ACHN (cell line): ENCODE data around the gene CYS1.
A peak's percentile ranks its signal among the peaks of the same experiment; 100 is the strongest.
"Not testable (repeated sequence)": the region's sequence is repeated elsewhere in the genome, so short reads cannot be mapped to it uniquely, and the experiment has no call there.

ENCODE experiments used
- DNase-seq: peaks from one replicate; pipeline ENCODE4 v3.0.0-alpha.2; 2015
- in situ Hi-C: cut with HindIII; loops from 2 replicates; pipeline ENCODE4 v1.10.0; 2017; ENCODE audit warnings: low sequenced_read_pairs, low pct_ligation_motif_present, low pct_unique_long_range_greater_than_20kb

The CYS1 gene, protein sequence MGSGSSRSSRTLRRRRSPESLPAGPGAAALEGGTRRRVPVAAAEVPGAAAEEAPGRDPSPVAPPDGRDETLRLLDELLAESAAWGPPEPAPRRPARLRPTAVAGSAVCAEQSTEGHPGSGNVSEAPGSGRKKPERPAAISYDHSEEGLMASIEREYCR

DNA sequence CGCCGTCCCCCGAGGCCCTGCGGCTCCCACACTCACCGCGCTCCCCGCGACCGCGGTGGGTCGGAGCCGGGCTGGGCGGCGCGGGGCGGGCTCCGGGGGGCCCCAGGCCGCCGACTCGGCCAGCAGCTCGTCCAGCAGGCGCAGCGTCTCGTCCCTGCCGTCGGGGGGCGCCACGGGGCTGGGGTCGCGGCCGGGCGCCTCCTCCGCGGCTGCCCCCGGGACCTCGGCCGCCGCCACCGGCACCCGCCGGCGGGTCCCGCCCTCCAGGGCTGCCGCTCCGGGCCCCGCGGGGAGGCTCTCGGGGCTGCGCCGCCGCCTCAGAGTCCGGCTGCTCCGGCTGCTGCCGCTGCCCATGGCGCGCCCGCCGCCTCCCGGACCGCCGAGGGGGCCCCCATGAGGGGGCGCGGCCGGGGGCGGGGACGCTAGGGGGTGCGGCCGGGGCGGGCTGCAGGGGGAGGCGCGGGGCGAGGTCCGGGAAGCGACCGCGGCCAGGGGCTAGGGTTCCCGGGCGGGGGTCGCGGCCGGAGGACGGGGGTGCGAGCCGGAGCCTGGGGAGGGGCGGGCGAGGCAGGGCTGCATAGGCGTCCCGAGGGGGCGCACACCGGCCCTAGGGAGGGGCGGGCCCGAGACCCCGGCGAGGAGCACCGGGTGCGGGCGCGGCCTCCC lies at the start of gene CYS1:
Gene CYS1, minus strand, starts transcription at position 542 of the 666 bp plus-strand sequence. Its CDS starts 188 bp downstream, at position 354.
- in situ Hi-C loops: no loop called here
- peak; percentile 18 for DNase-seq

DNA sequence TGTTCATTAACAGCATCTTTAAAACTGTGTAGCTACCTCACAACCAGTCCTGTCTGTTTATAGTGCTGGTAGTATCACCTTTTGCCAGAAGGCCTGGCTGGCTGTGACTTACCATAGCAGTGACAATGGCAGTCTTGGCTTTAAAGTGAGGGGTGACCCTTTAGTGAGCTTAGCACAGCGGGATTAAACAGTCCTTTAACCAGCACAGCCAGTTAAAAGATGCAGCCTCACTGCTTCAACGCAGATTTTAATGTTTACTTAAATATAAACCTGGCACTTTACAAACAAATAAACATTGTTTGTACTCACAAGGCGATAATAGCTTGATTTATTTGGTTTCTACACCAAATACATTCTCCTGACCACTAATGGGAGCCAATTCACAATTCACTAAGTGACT lies 49.3 kb upstream of the CYS1 start:
- in situ Hi-C loops: no loop called here
- no peak for DNase-seq

DNA sequence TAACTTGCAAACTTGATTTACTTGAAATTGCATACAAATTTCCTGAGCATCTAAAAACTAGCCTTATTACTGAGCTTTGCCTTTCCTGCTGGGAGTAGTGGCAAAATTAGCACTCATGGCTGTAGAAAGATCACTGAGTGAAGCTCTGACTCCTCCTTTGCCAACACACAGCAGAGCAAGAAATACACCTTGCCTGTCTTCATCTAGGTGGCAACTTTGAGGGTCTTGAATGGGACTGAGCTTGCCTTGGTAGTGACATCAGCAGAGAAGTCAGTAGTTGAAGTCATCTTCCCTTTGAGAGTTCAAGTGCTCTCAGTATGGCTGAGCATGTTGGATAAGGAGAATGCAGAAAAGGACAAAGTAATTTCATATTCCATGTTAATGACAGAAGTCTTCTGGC lies 48.2 kb upstream of the CYS1 start:
- in situ Hi-C loops: no loop called here
- DNase-seq: no peak

DNA sequence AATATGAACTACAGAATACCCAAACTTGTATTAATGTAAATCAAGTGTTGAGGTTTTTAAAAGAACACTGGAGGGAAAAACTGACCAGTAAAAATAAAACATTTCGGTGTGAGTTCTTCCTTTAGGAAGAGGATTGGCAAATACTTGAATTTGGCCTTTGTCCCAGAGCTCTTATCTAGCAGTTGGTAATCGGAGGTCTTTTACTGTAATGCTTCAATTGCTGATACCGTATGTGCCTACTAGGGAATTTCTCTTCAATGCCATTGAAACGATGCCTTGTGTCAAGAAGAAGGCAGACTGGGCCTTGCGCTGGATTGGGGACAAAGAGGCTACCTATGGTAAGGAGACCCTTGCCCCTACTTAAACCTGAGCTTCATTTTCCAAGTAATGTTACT lies 46.4 kb upstream of the CYS1 start:
- in situ Hi-C loops: no loop called here
- DNase-seq: no peak

DNA sequence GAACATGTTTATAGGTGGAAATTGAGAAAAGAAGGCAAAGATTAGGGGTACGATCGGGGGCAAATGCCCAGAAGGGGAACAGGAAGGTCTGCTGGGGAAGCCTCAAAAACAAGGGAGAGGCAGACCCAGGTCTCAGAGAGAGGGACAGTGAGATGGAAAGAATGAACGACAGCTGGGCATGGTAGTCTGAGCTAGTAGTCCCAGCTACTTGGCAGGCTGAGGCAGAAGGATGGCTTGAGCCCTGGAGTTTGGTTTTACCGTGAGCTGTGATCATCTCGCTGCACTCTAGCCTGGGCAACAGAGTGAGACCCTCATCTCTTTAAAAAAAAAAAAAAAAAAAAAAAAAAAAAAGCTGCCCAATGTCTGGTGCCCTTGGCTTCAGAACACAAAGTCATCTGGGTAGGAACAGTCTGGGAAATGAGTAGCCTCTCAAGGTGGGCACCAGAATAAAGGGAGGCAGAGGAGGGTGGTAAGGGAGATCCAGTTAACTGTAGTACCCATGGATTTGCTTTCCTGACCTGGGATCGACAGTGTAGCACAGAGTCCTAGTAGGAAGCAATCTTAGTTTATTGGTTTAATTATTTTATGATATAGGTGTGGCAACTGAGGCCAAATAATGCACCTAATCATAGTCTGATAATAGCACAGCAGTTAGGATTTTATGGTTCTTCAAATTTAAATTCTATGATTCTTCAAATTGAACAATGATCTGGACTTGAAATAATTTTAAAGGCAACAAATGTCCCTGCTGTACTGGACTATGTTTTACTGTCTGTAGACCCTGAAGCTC lies 45.8 kb upstream of the CYS1 start:
- in situ Hi-C loops: no loop called here
- no peak for DNase-seq

DNA sequence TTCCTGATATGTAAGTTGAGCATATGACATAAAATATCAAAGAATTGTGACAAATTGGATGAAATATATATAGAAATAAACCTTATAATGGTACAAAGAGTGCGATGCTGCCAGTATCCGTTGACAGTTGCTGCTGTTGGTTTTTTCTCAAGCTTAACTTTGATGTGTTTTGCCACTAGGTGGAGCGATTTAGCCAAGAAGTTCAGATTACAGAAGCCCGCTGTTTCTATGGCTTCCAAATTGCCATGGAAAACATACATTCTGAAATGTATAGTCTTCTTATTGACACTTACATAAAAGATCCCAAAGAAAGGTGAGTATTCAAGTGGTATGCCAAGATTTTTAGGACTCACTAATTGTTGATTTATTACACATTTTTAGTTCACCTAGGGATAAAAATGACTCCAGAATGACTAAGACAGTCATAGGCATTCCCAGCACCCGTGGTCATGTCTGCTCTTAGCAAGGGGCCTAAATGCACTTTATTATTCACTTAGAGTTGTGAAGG lies 44.4 kb upstream of the CYS1 start:
- DNase-seq: peak; percentile 78
- in situ Hi-C loops: loop anchor here (25.0 kb wide), 1 partner anchor 313 kb away; the partner anchor contains the start of gene ODC1

DNA sequence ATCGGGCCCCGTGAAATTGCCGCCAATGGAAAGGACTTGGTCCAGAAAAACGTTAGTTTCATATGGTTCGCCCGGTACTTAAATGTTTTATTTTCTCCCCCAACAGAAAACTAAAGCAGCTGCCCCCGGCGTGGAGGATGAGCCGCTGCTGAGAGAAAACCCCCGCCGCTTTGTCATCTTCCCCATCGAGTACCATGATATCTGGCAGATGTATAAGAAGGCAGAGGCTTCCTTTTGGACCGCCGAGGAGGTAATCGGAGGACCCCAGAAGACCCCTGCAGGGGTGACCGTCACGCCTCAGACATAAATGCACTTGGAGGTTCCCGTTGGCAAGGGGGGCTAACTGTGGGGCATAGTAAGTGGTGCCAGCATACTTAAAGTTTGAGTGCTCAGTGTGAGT lies 43.1 kb upstream of the CYS1 start:
- no peak for DNase-seq
- in situ Hi-C loops: loop anchor here (25.0 kb wide), 1 partner anchor 314 kb away; the partner anchor contains the start of gene ODC1

DNA sequence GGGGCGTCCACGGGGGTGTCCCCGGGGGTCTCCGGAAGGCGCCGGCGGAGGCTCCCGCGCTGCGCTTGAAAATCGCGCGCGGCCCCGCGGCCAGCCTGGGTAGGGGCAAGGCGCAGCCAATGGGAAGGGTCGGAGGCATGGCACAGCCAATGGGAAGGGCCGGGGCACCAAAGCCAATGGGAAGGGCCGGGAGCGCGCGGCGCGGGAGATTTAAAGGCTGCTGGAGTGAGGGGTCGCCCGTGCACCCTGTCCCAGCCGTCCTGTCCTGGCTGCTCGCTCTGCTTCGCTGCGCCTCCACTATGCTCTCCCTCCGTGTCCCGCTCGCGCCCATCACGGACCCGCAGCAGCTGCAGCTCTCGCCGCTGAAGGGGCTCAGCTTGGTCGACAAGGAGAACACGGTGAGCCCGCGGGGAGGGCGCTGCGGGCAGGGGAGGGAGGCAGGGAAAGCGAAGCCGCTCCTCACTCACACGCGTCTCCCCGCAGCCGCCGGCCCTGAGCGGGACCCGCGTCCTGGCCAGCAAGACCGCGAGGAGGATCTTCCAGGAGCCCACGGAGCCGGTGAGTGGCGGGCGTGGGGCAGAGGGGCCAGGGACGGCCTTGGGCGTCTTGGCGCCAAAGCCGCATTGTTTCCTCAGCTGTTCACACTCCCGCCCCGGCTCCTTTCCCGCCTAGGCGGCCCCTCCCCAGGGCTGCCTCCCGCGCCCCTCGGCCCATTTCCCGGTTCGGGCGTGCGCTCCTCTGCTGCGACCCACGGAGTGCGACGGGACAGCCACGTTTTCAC lies 42.5 kb upstream of the CYS1 start, which contains the start of gene RRM2:
Gene RRM2, plus strand, starts transcription at position 240 of the 781 bp plus-strand sequence. Its CDS starts 60 bp downstream, at position 300.
- in situ Hi-C loops: loop anchor here (25.0 kb wide), 1 partner anchor 315 kb away; the partner anchor contains the start of gene ODC1
- DNase-seq: peak; percentile 95

DNA sequence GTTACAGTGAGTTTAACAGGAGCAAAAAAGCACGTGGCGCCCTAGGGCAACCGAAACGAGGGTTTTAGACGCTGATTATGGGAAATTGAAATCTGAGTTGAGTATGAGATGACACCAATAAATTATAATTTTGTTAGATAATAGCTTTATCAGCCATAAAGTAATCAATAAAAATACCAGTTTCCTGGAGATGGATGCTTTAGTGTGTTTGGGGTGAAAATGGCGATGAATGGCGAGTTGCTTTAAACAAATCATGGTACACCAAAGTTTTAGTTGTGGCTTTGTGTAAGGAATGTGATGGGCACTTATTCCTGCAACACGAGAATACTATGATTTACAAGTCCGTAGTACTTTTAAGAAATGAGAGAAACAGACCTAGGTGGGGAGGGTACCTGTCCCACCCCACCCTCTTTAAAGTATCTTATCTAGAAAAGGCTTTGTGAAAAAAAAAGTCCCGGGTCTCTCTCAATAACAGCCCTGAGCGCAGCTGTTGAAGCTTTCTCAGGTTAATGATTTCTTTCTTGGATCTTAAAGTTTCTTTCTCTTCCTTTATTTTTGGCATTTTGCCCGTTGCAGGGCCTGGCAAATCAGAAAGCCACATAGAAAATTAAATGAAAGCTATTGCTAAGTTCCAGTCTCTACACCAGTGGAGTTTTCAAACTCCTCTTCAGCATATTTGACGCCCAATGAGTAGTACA lies 40.8 kb upstream of the CYS1 start:
- DNase-seq: peak; percentile 96
- in situ Hi-C loops: loop anchor here (25.0 kb wide), 1 partner anchor 316 kb away; the partner anchor contains the start of gene ODC1

DNA sequence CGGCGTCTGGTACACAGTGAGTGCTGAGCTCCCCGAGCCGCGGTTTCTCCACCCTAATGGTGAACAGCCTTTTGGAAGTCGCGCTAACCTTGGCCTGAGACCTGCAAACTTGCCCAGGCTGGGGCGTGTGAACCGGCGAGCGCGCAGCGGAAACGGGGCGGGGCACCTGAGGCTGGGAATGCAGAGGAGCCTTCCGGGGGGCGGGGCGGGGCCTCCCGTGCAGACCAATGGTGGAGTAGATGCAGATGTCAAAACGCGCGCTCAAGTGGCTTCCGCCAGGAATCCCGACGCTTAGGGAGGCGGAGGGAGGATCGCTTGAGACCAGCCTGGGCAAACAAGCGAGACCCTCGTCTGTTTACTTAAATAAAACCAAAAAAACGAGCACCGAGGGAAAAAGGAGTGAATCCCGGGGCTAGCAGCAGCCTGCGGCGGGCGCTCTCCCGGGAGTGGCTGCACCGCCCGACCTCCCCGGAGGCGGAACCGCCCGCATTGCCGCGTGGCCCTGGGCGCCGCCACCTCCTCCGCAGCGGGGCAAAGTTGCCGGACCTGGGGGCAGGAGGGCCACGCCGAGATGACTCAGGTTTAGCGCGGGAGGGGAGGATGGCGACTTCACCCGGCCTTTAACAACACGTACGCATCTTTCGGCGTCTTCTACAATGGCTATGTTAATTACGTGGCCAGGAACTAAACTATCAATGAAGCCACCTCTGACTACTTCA lies 40.1 kb upstream of the CYS1 start:
- DNase-seq: peak; percentile 97
- in situ Hi-C loops: loop anchor here (25.0 kb wide), 1 partner anchor 317 kb away; the partner anchor contains the start of gene ODC1

DNA sequence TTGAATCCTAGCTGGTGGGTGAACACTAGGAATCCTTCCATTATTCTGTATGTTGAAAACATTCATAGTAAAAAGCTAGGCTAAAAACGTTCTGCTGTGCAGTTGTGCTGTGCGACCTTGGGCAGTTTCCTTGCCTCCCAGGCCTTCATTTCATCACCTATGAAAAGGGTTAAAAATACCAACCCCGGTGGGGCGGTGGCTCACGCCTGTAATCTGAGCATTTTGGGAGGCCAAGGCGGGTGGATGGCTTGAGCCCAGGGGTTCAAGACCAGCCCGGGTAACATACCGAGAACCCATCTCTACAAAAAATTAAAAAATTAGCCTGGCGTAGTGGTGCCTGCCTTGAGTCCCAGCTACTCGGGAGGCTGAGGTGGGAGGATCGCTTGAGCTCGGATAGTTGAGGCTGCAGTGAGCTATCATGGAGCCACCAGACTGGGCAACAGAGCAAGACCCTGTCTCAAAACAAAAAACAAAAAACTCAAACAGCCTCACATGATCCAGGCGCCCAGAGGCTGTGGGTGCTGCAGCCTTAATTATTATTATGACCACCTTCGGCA lies 39.5 kb upstream of the CYS1 start:
- in situ Hi-C loops: loop anchor here (25.0 kb wide), 1 partner anchor 318 kb away; the partner anchor contains the start of gene ODC1
- DNase-seq: no peak

DNA sequence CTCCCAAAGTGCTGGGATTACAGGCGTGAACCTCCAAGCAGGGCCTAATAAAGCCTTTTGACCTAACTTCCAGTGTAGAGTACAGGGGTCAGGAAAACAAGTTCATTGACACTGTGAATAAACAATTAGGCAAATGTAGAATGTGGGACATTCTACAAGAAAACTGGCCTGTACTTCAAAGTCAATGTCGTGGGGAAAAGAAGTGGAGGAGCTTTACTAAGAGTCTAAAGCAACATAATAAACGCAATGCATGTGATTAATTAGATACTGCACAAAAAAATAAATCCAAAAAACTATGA lies 38.8 kb upstream of the CYS1 start:
- in situ Hi-C loops: loop anchor here (25.0 kb wide), 1 partner anchor 318 kb away; the partner anchor contains the start of gene ODC1
- no peak for DNase-seq

DNA sequence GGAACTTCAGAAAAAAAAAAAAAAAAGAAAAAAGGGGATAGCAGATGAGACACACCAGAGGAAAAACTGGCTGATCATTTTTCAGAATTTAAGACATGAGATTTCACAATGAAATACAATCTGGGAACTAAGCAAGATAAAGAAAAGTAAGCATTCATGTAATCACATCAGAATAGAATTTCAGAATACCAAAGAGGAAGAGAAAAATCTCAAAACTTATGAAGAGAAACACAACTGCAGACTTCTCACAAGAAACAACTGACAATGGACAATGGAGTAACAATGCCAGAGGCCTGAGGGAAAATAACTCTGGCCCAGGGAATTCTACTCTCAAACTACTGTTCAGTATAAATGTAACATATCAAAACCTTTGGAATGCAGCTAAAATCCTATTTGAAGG lies 29.1 kb upstream of the CYS1 start:
- DNase-seq: no peak
- in situ Hi-C loops: loop anchor here (25.0 kb wide), 1 partner anchor 328 kb away; the partner anchor contains the start of gene ODC1

DNA sequence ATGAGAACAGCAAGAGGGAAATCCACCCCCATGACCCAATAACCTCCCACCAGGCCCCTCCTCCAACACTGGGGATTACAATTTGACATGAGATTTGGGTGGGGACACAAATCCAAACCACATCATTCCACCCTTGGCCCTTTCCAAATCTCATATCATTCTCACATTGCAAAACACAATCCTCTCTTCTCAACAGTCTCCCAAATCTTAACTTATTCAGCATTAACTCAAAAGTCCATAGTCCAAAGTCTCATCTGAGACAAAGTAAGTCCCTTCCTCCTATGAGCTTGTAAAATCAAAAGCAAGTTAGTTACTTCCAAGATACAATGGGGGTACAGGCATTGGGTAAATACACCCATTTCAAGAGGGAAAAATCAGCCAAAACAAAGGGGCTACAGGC lies 24.7 kb upstream of the CYS1 start:
- in situ Hi-C loops: loop anchor here (25.0 kb wide), 1 partner anchor 332 kb away; the partner anchor contains the start of gene ODC1
- DNase-seq: not testable (repeated sequence)

DNA sequence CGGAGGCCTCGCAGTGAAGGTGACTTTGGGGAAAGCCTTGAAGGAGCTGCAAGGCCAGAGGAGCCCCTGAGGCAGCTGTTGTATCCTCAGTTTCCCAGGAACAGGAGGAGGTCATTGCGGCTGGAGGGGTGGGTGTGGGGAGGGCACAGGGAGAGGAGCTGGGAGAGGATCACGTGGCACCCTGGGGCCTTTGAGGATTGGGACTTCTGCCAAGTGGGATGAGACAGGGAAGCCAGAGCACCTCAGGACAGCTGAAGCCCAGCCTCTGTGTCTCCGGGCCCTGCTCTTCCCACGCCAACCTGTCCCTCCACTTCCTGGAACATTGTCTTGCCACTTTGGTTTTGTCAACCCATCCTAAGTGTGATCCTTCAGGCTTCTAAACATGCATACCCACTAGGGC lies 23.0 kb upstream of the CYS1 start:
- in situ Hi-C loops: loop anchor here (25.0 kb wide), 1 partner anchor 334 kb away; the partner anchor contains the start of gene ODC1
- DNase-seq: no peak

DNA sequence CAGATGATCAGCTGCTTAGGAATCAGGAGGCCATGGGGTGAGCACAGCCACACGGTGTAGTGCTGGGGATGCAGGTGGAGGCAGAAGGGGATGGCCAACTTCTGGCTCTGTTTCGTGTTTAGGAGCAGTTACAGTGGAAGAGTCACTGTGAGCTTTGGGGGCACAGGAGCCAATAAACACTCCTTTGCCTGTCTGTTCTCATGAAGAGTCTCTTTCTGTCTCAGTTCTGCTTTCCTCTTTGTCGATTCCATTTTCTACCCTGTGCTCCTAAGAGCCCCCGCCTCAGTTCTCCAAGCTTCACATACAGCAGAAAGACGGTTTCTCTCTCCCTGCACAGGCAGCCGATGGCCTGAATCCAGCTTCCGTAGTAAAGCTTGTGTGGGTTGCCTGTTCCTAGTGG lies 21.3 kb upstream of the CYS1 start:
- no peak for DNase-seq
- in situ Hi-C loops: loop anchor here (25.0 kb wide), 1 partner anchor 336 kb away; the partner anchor contains the start of gene ODC1
